Rectal smooth muscle tissue (tissue), 1 donor: ENCODE data around the gene CSF1.

Experiments used
- H3K27ac ChIP-seq: one replicate; pipeline ENCODE4 v1.7.0; 2013; ENCODE audit warnings: low read depth, low read length, inconsistent platforms
- H3K27me3 ChIP-seq: one replicate; pipeline ENCODE4 v1.7.0; 2013; ENCODE audit warnings: low read length; ENCODE audit not compliant: control insufficient read depth, insufficient read depth
- H3K36me3 ChIP-seq: one replicate; pipeline ENCODE4 v1.7.0; 2013; ENCODE audit warnings: low read length; ENCODE audit not compliant: control insufficient read depth, insufficient read depth
- H3K4me1 ChIP-seq: one replicate; pipeline ENCODE4 v1.7.0; 2013; ENCODE audit warnings: low read length; ENCODE audit not compliant: control insufficient read depth, insufficient read depth
- H3K4me3 ChIP-seq: one replicate; pipeline ENCODE4 v1.7.0; 2013; ENCODE audit warnings: low read length
- H3K9ac ChIP-seq: one replicate; pipeline ENCODE4 v1.7.0; 2013; ENCODE audit warnings: low read length

The CSF1 gene

GRCh38 chr1:109898842-109899241, 11.8 kb upstream of the CSF1 start:
- H3K9ac ChIP-seq: no peak overlapping the region

GRCh38 chr1:109901141-109901523, 9.5 kb upstream of the CSF1 start:
- no peak overlapping the region for H3K4me3 ChIP-seq
- no peak overlapping the region for H3K27ac ChIP-seq
- no peaks in the 10 kb centered on the region for H3K27me3 ChIP-seq
- H3K9ac ChIP-seq: no peak overlapping the region
- no peaks in the 10 kb centered on the region for H3K4me1 ChIP-seq
- no peaks in the 10 kb centered on the region for H3K36me3 ChIP-seq

More at GRCh38 chr1:109898842-109899241, 11.8 kb upstream of the CSF1 start:
- Histone ChIP-seq H3K4me1 (no peaks in the 10 kb centered on the region), H3K36me3 (no peaks in the 10 kb centered on the region), H3K27ac (no peak overlapping the region), H3K4me3 (no peak overlapping the region), H3K27me3 (no peaks in the 10 kb centered on the region)

- H3K27me3 ChIP-seq: no peaks in the 10 kb centered on the region
- H3K4me1 ChIP-seq: no peaks in the 10 kb centered on the region
- H3K4me3 ChIP-seq: no peak overlapping the region
- no peak overlapping the region for H3K27ac ChIP-seq
- no peaks in the 10 kb centered on the region for H3K36me3 ChIP-seq
- no peak overlapping the region for H3K9ac ChIP-seq
Measured at GRCh38 chr1:109901524-109902145, 9.0 kb upstream of the CSF1 start.

GRCh38 chr1:109902204-109902985, 8.3 kb upstream of the CSF1 start:
- H3K27me3 ChIP-seq: no peaks in the 10 kb centered on the region
- no peak overlapping the region for H3K27ac ChIP-seq
- H3K4me3 ChIP-seq: no peak overlapping the region
- no peak overlapping the region for H3K9ac ChIP-seq
- no peaks in the 10 kb centered on the region for H3K36me3 ChIP-seq
- H3K4me1 ChIP-seq: no peaks in the 10 kb centered on the region

- Histone ChIP-seq H3K36me3 (no peaks in the 10 kb centered on the region), H3K27ac (no peak overlapping the region), H3K27me3 (no peaks in the 10 kb centered on the region), H3K4me1 (no peaks in the 10 kb centered on the region), H3K9ac (no peak overlapping the region), H3K4me3 (no peak overlapping the region)
Measured at GRCh38 chr1:109903376-109903930, 7.2 kb upstream of the CSF1 start.

GRCh38 chr1:109904105-109904817, 6.4 kb upstream of the CSF1 start:
- H3K9ac ChIP-seq: no peak overlapping the region
- no peak overlapping the region for H3K4me3 ChIP-seq
- no peak overlapping the region for H3K27ac ChIP-seq
- no peaks in the 10 kb centered on the region for H3K27me3 ChIP-seq
- H3K36me3 ChIP-seq: no peaks in the 10 kb centered on the region
- no peaks in the 10 kb centered on the region for H3K4me1 ChIP-seq

- no peak overlapping the region for H3K4me3 ChIP-seq
- peaks cover 7% of the 10 kb centered on the region for H3K4me1 ChIP-seq
- H3K27me3 ChIP-seq: no peaks in the 10 kb centered on the region
- no peak overlapping the region for H3K9ac ChIP-seq
- no peak overlapping the region for H3K27ac ChIP-seq
- no peaks in the 10 kb centered on the region for H3K36me3 ChIP-seq
Measured at GRCh38 chr1:109905491-109905890, 5.2 kb upstream of the CSF1 start.

- Histone ChIP-seq H3K9ac (no peak overlapping the region), H3K4me1 (peaks cover 7% of the 10 kb centered on the region), H3K4me3 (no peak overlapping the region), H3K36me3 (no peaks in the 10 kb centered on the region), H3K27ac (no peak overlapping the region), H3K27me3 (no peaks in the 10 kb centered on the region)
Measured at GRCh38 chr1:109906160-109906838, 4.3 kb upstream of the CSF1 start.

GRCh38 chr1:109906839-109907180, 3.8 kb upstream of the CSF1 start:
- H3K4me1 ChIP-seq: peaks cover 7% of the 10 kb centered on the region
- H3K36me3 ChIP-seq: no peaks in the 10 kb centered on the region
- no peak overlapping the region for H3K4me3 ChIP-seq
- H3K9ac ChIP-seq: no peak overlapping the region
- H3K27me3 ChIP-seq: no peaks in the 10 kb centered on the region
- H3K27ac ChIP-seq: no peak overlapping the region

GRCh38 chr1:109907190-109907774, 3.4 kb upstream of the CSF1 start:
- Histone ChIP-seq H3K4me3 (no peak overlapping the region), H3K36me3 (no peaks in the 10 kb centered on the region), H3K4me1 (peaks cover 7% of the 10 kb centered on the region), H3K9ac (no peak overlapping the region), H3K27me3 (no peaks in the 10 kb centered on the region), H3K27ac (no peak overlapping the region)

GRCh38 chr1:109908836-109909235, 1.8 kb upstream of the CSF1 start:
- H3K27ac ChIP-seq: no peak overlapping the region
- H3K4me1 ChIP-seq: peaks cover 7% of the 10 kb centered on the region

GRCh38 chr1:109909561-109909960, 1.1 kb upstream of the CSF1 start:
- no peak overlapping the region for H3K27ac ChIP-seq
- H3K9ac ChIP-seq: no peak overlapping the region
- no peak overlapping the region for H3K4me3 ChIP-seq
- peaks cover 7% of the 10 kb centered on the region for H3K4me1 ChIP-seq
- H3K27me3 ChIP-seq: no peaks in the 10 kb centered on the region
- H3K36me3 ChIP-seq: no peaks in the 10 kb centered on the region

More at GRCh38 chr1:109908836-109909235, 1.8 kb upstream of the CSF1 start:
- Histone ChIP-seq H3K9ac (no peak overlapping the region), H3K4me3 (no peak overlapping the region), H3K36me3 (no peaks in the 10 kb centered on the region), H3K27me3 (no peaks in the 10 kb centered on the region)
